ENCODE data around the gene AHDC1. TPM values are rescaled to one million over a fixed set of nuclear protein-coding genes. Genes with fewer than 3 reads are reported as not detected.

AHDC1 gene
- total and polyA plus RNA-seq, 2 of the 13 experiments (the other 11 are each of a cell fraction or from before 2014, with no cell fraction given) = 1.0 to 2.7 TPM

GRCh38 chr1:27576806-27577227 lies 27.1 kb downstream of the AHDC1 start:
- Histone ChIP-seq H3K27ac (ENCODE audit: extremely low read length, insufficient read depth, low read length) (no peak overlapping the region), H3K27me3 (ENCODE audit: control insufficient read depth in 1 of 2, insufficient read depth in 2 of 2, low read length in 2 of 2) (no peaks in the 10 kb centered on the region), H3K36me3 (replicated peaks in 1 of 2; ENCODE audit: control insufficient read depth in 1 of 2, insufficient read depth in 2 of 2, low read length in 2 of 2) (no peaks in the 10 kb centered on the region), H3K4me1 (ENCODE audit: insufficient read depth, low read length) (peaks cover 68% of the 10 kb centered on the region), H2AFZ (ENCODE audit: low read length) (no peak overlapping the region), H3K9ac (ENCODE audit: insufficient read depth, low read depth, low read length) (no peak overlapping the region), H3K79me2 (ENCODE audit: insufficient read depth, low read length) (peaks cover 27% of the 10 kb centered on the region), H3K4me2 (ENCODE audit: low read depth, low read length) (peak overlapping the region; percentile 62; the same call in 1 of the 2 replicates), H3K4me3 (replicated peaks in 1 of 3; ENCODE audit: insufficient read depth in 1 of 3, low read depth in 2 of 3, low read length in 3 of 3) (no peak overlapping the region), H4K20me1 (ENCODE audit: insufficient read depth, low read length) (peaks cover 14% of the 10 kb centered on the region; the same call in 1 of the 2 replicates), H3K9me3 (ENCODE audit: low read length) (no peaks in the 10 kb centered on the region)
- no TSS peak for BruUV-seq (replicated peaks)
- ChIA-PET POLR2A (interaction anchor here (1.3 to 3.2 kb wide), 4 partner anchors 13 to 86 kb away, joined by 4 to 11 read pairs (median 8); partner anchors contain the start of gene WASF2), CTCF (ENCODE audit: low intra/inter-chr PET ratio, low total read pairs) (no interaction called here)
- 54% methylated on average over 3 of the region's 7 CpGs for WGBS (ENCODE audit: low lambda C conversion rate)
- in situ Hi-C loops (cut with HindIII; ENCODE audit: extremely low pct_ligation_motif_present, low pct_unique_long_range_greater_than_20kb) = no loop called here
- intact Hi-C loops (cut with micrococcal nuclease; ENCODE audit: unreplicated experiment) = no loop called here
- TF ChIP-seq IRF9 (CRISPR knock-in tag; IDR thresholded peaks at IDR 0.05; ENCODE audit: borderline replicate concordance) (no peak), ZNF550 (CRISPR knock-in tag; IDR thresholded peaks at IDR 0.05; ENCODE audit: borderline replicate concordance) (no peak), BATF2 (CRISPR knock-in tag; IDR thresholded peaks at IDR 0.05) (no peak), SIX4 (CRISPR knock-in tag; IDR thresholded peaks at IDR 0.05) (no peak), ZKSCAN1 (IDR thresholded peaks at IDR 0.05; ENCODE audit: low read length) (no peak), ARNT2 (CRISPR knock-in tag; IDR thresholded peaks at IDR 0.05; ENCODE audit: low read depth) (no peak), ZNF44 (CRISPR knock-in tag; IDR thresholded peaks at IDR 0.05) (no peak), ZNF432 (CRISPR knock-in tag; IDR thresholded peaks at IDR 0.05; ENCODE audit: borderline replicate concordance) (no peak), ZNF160 (CRISPR knock-in tag; IDR thresholded peaks at IDR 0.05) (no peak), PRPF4 (IDR thresholded peaks at IDR 0.05; ENCODE audit: low read depth, low read length, poor library complexity, severe bottlenecking) (no peak), ZBTB49 (CRISPR knock-in tag; IDR thresholded peaks at IDR 0.05; ENCODE audit: borderline replicate concordance) (no peak), ZNF180 (CRISPR knock-in tag; IDR thresholded peaks at IDR 0.05; ENCODE audit: borderline replicate concordance, low read depth) (no peak), EP300 (IDR thresholded peaks at IDR 0.05; ENCODE audit: low read depth in 2 of 2, low read length in 2 of 2) (no peak), EP300 (CRISPR knock-in tag; IDR thresholded peaks at IDR 0.05; ENCODE audit: borderline replicate concordance) (no peak)
- ATAC-seq = no peak
- FAIRE-seq = no peak
- no peak for DNase-seq (ENCODE audit: low spot score)

Measured in HepG2 (cell line).